ENCODE measurements around the gene ACP1.

DNA sequence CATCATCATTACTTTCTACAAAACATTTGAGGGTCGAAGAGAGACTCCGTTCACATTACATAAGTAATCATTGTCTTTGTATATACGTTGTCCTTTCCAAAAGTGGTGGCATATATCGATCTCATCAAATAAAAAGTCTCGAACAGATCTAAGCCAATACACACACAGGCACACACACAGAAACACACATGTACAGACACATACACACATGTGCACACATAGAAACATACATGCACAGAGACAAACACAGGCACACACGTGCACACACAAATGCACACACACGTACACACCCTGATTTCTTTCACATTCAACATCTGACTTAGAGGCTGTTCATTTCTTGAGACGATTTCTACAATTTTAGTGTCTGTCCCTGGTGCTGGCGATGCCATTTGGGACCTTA, 40.6 kb downstream of the ACP1 start:
- TF ChIP-seq, protein P1, sequence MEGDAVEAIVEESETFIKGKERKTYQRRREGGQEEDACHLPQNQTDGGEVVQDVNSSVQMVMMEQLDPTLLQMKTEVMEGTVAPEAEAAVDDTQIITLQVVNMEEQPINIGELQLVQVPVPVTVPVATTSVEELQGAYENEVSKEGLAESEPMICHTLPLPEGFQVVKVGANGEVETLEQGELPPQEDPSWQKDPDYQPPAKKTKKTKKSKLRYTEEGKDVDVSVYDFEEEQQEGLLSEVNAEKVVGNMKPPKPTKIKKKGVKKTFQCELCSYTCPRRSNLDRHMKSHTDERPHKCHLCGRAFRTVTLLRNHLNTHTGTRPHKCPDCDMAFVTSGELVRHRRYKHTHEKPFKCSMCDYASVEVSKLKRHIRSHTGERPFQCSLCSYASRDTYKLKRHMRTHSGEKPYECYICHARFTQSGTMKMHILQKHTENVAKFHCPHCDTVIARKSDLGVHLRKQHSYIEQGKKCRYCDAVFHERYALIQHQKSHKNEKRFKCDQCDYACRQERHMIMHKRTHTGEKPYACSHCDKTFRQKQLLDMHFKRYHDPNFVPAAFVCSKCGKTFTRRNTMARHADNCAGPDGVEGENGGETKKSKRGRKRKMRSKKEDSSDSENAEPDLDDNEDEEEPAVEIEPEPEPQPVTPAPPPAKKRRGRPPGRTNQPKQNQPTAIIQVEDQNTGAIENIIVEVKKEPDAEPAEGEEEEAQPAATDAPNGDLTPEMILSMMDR (IDR thresholded peaks at IDR 0.05 in 8 of 11, conservative IDR thresholded peaks at IDR 0.05 in 3 of 11): no peak
- TF ChIP-seq POLR2AphosphoS5 (IDR thresholded peaks at IDR 0.05) (no peak), POLR2A (IDR thresholded peaks at IDR 0.05) (no peak)
